WTC11 (cell line): ENCODE data around the gene HTRA2. TPM values are rescaled to one million over a fixed set of nuclear protein-coding genes. Genes with fewer than 3 reads are reported as not detected.

ENCODE experiments used
- ATAC-seq: fragments of 200-7000 bp; cut with Tn5 transposase; 2 replicates; pipeline ENCODE4 v1.10.0; 2021; ENCODE audit warnings: mild to moderate bottlenecking, moderate library complexity
- CTCF ChIA-PET: fragments of 300-600 bp; sonication (Branson Sonifier 250); formaldehyde crosslinking; loops from one replicate; lab custom pipeline; 2021; ENCODE audit warnings: antibody characterized with exemption; lab: Charles Lee
- POLR2A ChIA-PET: fragments of 350-600 bp; sonication (Branson Sonifier 250); formaldehyde crosslinking; loops from one replicate; lab custom pipeline; 2021; ENCODE audit warnings: antibody characterized with exemption; lab: Charles Lee
- DNase-seq: peaks from one replicate; pipeline ENCODE4 v3.0.0; 2021; ENCODE audit warnings: low spot score
- H3K27ac Mint-ChIP-seq: 2 replicates; pipeline ENCODE4 v1.8.0; 2021; ENCODE audit warnings: mixed read lengths
- H3K27me3 Mint-ChIP-seq: 2 replicates; pipeline ENCODE4 v1.8.0; 2021; ENCODE audit warnings: low read depth, mild to moderate bottlenecking, moderate library complexity, mixed read lengths
- H3K36me3 Mint-ChIP-seq: 2 replicates; pipeline ENCODE4 v1.8.0; 2021; ENCODE audit warnings: mixed read lengths
- H3K4me1 Mint-ChIP-seq: 2 replicates; pipeline ENCODE4 v1.8.0; 2022; ENCODE audit warnings: mixed read lengths
- H3K4me3 Mint-ChIP-seq: 2 replicates; pipeline ENCODE4 v1.8.0; 2021; ENCODE audit warnings: mild to moderate bottlenecking, moderate library complexity, mixed read lengths
- H3K9me3 Mint-ChIP-seq: 2 replicates; pipeline ENCODE4 v1.8.0; 2021; ENCODE audit warnings: mixed read lengths
- ATF1 ChIP-seq: sonication (generic); formaldehyde crosslinking; IDR thresholded peaks from 2 replicates; pipeline ENCODE4 v1.8.1; 2023; ENCODE audit warnings: mild to moderate bottlenecking, moderate library complexity, missing genetic modification reagents
- ATF2 ChIP-seq: sonication (generic); formaldehyde crosslinking; IDR thresholded peaks from 2 replicates; pipeline ENCODE4 v1.8.1; 2022; ENCODE audit warnings: low read depth, missing genetic modification reagents, borderline replicate concordance
- ATF6 ChIP-seq: sonication (generic); formaldehyde crosslinking; IDR thresholded peaks from 2 replicates; pipeline ENCODE4 v1.8.1; 2023; ENCODE audit warnings: mild to moderate bottlenecking, missing genetic modification reagents
- CREB1 ChIP-seq: sonication (generic); formaldehyde crosslinking; IDR thresholded peaks from 2 replicates; pipeline ENCODE4 v1.8.0; 2023; ENCODE audit warnings: mild to moderate bottlenecking, missing genetic modification reagents
- ERG ChIP-seq: fragments of 250-450 bp; sonication (Bioruptor Pico); IDR thresholded peaks from 2 replicates; pipeline ENCODE4 v1.8.0; 2021; ENCODE audit warnings: mild to moderate bottlenecking
- FOXJ3 ChIP-seq: sonication (generic); formaldehyde crosslinking; IDR thresholded peaks from 2 replicates; pipeline ENCODE4 v1.9.0; 2021; ENCODE audit warnings: missing genetic modification reagents, mild to moderate bottlenecking, borderline replicate concordance
- GABPB1 ChIP-seq: sonication (generic); formaldehyde crosslinking; IDR thresholded peaks from 2 replicates; pipeline ENCODE4 v1.8.1; 2023; ENCODE audit warnings: mild to moderate bottlenecking, missing genetic modification reagents
- IRF1 ChIP-seq: sonication (generic); formaldehyde crosslinking; IDR thresholded peaks from 2 replicates; pipeline ENCODE4 v1.8.0; 2023; ENCODE audit warnings: missing genetic modification reagents
- KAT7 ChIP-seq: sonication (generic); formaldehyde crosslinking; IDR thresholded peaks from 2 replicates; pipeline ENCODE4 v1.8.1; 2023; ENCODE audit warnings: missing genetic modification reagents, mild to moderate bottlenecking, borderline replicate concordance
- MAX ChIP-seq: sonication (generic); formaldehyde crosslinking; IDR thresholded peaks from 2 replicates; pipeline ENCODE4 v1.8.0; 2022; ENCODE audit warnings: mild to moderate bottlenecking, missing genetic modification reagents
- MLX ChIP-seq: sonication (generic); formaldehyde crosslinking; IDR thresholded peaks from 2 replicates; pipeline ENCODE4 v1.8.1; 2023; ENCODE audit warnings: mild to moderate bottlenecking, missing genetic modification reagents, moderate library complexity
- MYBL2 ChIP-seq: sonication (generic); formaldehyde crosslinking; IDR thresholded peaks from 2 replicates; pipeline ENCODE4 v1.8.1; 2023; ENCODE audit warnings: mild to moderate bottlenecking, moderate library complexity, missing genetic modification reagents
- PRDM15 ChIP-seq: sonication (generic); formaldehyde crosslinking; IDR thresholded peaks from 2 replicates; pipeline ENCODE4 v1.8.0; 2022; ENCODE audit warnings: missing genetic modification reagents
- RELA ChIP-seq: sonication (generic); formaldehyde crosslinking; IDR thresholded peaks from 2 replicates; pipeline ENCODE4 v1.8.1; 2022; ENCODE audit warnings: missing genetic modification reagents, mild to moderate bottlenecking, borderline replicate concordance
- SOX15 ChIP-seq: fragments of 250-450 bp; sonication (Bioruptor Pico); IDR thresholded peaks from 2 replicates; pipeline ENCODE4 v1.9.0; 2021; ENCODE audit warnings: mild to moderate bottlenecking
- SP1 ChIP-seq: sonication (generic); formaldehyde crosslinking; conservative IDR thresholded peaks from 2 replicates; pipeline ENCODE4 v1.8.1; 2022; ENCODE audit warnings: missing genetic modification reagents
- ZNF281 ChIP-seq: sonication (generic); formaldehyde crosslinking; IDR thresholded peaks from 2 replicates; pipeline ENCODE4 v1.8.0; 2023; ENCODE audit warnings: mild to moderate bottlenecking, missing genetic modification reagents
- ZNF416 ChIP-seq: fragments of 250-450 bp; sonication (Bioruptor Pico); IDR thresholded peaks from 2 replicates; pipeline ENCODE4 v1.9.0; 2021; ENCODE audit warnings: mild to moderate bottlenecking, inconsistent platforms
- ZNF512 ChIP-seq: sonication (generic); formaldehyde crosslinking; IDR thresholded peaks from 2 replicates; pipeline ENCODE4 v1.8.1; 2022; ENCODE audit warnings: missing genetic modification reagents, borderline replicate concordance
- total RNA-seq: library from RNA; stranded (reverse); gene quantifications from 3 replicates; pipeline ENCODE4 v1.2.3, GENCODE V29; 2021

HTRA2 gene
- total RNA-seq, 1 experiment from 2014 or later, result 30.0 TPM

- peak overlapping the region; percentile 84 for H3K4me3 Mint-ChIP-seq
- TF ChIP-seq ATF1 (no peak), GABPB1 (CRISPR knock-in tag) (no peak), ATF2 (no peak), SP1 (CRISPR knock-in tag) (no peak), PRDM15 (CRISPR knock-in tag) (no peak), ZNF416 (CRISPR knock-in tag) (no peak), MLX (CRISPR knock-in tag) (no peak), MAX (no peak), KAT7 (CRISPR knock-in tag) (no peak), RELA (CRISPR knock-in tag) (no peak), ATF6 (CRISPR knock-in tag) (no peak), FOXJ3 (CRISPR knock-in tag) (no peak), IRF1 (CRISPR knock-in tag) (no peak), SOX15 (CRISPR knock-in tag) (no peak), CREB1 (CRISPR knock-in tag) (no peak), ZNF281 (CRISPR knock-in tag) (no peak), ERG (CRISPR knock-in tag) (no peak), MYBL2 (no peak), ZNF512 (no peak)
- DNase-seq (no peak), ATAC-seq (no peak)
- no peaks in the 10 kb centered on the region for H3K9me3 Mint-ChIP-seq
- CTCF ChIA-PET, result interaction anchor here (1.2 kb wide), 1 partner anchor 17 kb away, joined by 3 read pairs; no protein-coding TSS in a partner anchor
- no peaks in the 10 kb centered on the region for H3K36me3 Mint-ChIP-seq
- peaks cover 67% of the 10 kb centered on the region for H3K27me3 Mint-ChIP-seq
- H3K27ac Mint-ChIP-seq, result no peak overlapping the region
- peaks cover 25% of the 10 kb centered on the region for H3K4me1 Mint-ChIP-seq
- POLR2A ChIA-PET, result interaction anchor here (0.7 to 0.9 kb wide), 2 partner anchors 32 to 98 kb away, joined by 3 read pairs; no protein-coding TSS in a partner anchor
Measured at GRCh38 chr2:74555610-74556103, 25.9 kb downstream of the HTRA2 start.
